ENCODE measurements around the gene HES7.

GRCh38 chr17:8151641-8152111, 27.8 kb upstream of the HES7 start:
- TF ChIP-seq PBX3 (IDR thresholded peaks at IDR 0.05) (no peak), CTCF (IDR thresholded peaks at IDR 0.05) (no peak), TAF1 (IDR thresholded peaks at IDR 0.05; ENCODE audit: borderline replicate concordance, low read depth, low read length) (no peak), NRF1 (IDR thresholded peaks at IDR 0.05; ENCODE audit: low read depth, low read length) (no peak), MXI1 (IDR thresholded peaks at IDR 0.05; ENCODE audit: low read depth, low read length) (no peak), FOXM1 (IDR thresholded peaks at IDR 0.05; ENCODE audit: low read depth) (no peak), RXRA (IDR thresholded peaks at IDR 0.05; ENCODE audit: borderline replicate concordance, low read depth) (no peak), CHD2 (IDR thresholded peaks at IDR 0.05; ENCODE audit: low read length, partially characterized antibody) (no peak), GABPA (IDR thresholded peaks at IDR 0.05; ENCODE audit: low read depth) (no peak)

Data from SK-N-SH (cell line).